GM12892 (cell line): ENCODE measurements around the gene GPATCH3.
"Not testable (repeated sequence)": the region's sequence is repeated elsewhere in the genome, so short reads cannot be mapped to it uniquely, and the experiment has no call there.

Experiments
- DNase-seq: peaks from one replicate; pipeline ENCODE4 v3.0.0; 2011; ENCODE audit not compliant: insufficient read length
- FAIRE-seq: peaks from 2 replicates; lab custom pipeline; 2011; peaks lifted over from hg19 to GRCh38; lab: Jason Lieb, UNC
- POLR2A ChIP-seq: IDR thresholded peaks from 2 replicates; pipeline ENCODE4 v1.6.1; 2011; ENCODE audit warnings: low read depth, low read length, control low read depth
- POLR2AphosphoS5 ChIP-seq: IDR thresholded peaks from 2 replicates; pipeline ENCODE4 v1.6.1; 2011; ENCODE audit warnings: low read depth, low read length, control low read depth
- TAF1 ChIP-seq: IDR thresholded peaks from 2 replicates; pipeline ENCODE4 v1.6.1; 2011; ENCODE audit warnings: low read depth, mild to moderate bottlenecking, control low read depth, low read length, borderline replicate concordance

The GPATCH3 gene

DNA sequence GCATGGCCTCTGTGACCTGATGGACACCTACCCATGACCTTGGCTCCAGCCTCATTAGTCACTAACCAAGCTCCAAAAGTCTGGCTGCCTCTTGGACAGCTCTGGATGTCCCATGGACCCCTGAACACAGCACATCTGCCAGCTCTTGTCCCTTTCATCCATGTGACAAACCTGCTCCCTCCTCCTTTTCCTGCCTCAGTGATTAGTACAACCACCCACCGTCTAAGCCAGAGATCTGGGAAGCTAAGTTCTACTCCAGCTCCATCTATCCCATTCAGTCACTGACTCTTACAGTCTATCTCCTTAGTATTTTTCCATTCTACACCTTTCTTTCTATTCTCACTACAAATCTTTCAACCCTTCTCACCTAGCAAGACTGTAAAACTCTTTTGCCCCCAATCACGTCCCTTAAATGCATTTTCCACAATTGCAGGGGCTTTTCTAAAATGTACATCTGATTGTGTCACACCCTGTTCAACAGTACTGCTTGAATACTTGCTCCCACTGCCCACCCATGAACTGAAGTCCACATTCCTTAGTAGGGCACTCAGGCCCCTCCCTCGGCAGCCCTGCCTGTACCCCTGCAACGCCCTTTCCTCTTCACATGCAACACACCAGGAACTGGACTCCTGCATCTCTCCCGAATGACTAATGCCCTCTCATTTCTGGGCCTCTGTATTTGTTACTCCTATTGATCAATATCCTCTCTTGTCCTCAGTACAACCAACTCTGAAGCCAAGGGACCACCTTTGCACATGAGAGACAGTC is 17.4 kb downstream of the GPATCH3 start:
- TF ChIP-seq POLR2A, result no peak
- no peak for TF ChIP-seq TAF1
- no peak for TF ChIP-seq POLR2AphosphoS5
- FAIRE-seq (no peak), DNase-seq (no peak)

DNA sequence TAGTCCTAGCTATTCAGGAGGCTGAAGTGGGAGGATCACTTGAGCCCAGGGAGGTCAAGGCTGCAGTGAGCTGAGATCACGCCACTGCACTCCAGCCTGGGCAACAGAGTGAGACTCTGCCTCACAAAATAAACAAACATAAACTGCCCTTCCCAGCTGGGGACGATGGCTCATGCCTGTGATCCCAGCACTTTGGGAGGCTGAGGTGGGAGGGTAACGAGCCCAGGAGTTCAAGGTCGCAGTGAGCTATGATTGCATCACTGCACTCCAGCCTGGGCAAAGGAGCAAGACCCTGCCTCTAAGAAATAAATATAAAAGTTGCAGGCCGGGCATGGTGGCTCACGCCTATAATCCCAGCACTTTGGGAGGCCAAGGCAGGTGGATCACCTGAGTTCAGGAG is 18.7 kb downstream of the GPATCH3 start:
- not testable (repeated sequence) for DNase-seq, FAIRE-seq

DNA sequence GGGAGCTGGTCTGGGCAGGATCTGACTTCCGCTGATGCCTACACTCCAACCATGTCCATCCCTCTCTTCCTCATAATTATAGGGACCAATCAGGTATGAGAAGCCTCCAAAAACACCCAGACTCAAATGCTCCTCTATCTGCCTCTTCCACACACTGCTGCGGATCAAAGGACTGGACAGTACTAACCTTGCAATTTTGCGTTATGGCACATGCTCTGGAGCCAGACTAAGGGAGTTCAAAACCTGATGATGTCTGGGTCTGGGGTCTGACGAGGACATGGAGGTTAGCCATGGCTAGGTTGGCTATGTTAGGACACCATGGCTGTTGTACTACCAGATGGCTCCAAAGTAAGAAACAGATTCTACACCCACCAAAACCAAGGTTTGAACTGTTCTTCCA is 20.5 kb downstream of the GPATCH3 start:
- TF ChIP-seq POLR2AphosphoS5 (no peak), POLR2A (no peak), TAF1 (no peak)
- DNase-seq, result no peak
- no peak for FAIRE-seq

DNA sequence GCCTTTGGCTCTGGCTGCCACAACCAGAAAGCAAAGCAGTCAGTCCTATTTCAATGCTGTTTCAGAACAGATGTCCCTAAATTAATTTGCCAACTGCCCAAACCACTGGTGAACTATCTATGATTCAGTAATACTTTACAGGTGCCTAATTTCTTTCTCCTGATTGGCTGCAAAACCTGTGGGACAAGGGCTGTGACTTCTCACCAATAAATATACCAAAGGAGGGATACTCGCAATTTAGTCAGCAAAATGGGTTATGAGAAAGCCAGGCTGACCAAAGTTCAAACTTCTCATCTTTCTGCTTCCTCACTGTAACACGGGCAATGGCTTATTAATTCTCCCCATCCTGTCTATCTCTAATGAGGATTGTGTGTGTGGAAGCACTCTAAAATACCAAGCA is 22.9 kb downstream of the GPATCH3 start:
- no peak for DNase-seq
- TF ChIP-seq POLR2AphosphoS5 (no peak), TAF1 (no peak), POLR2A (no peak)
- FAIRE-seq, result no peak

DNA sequence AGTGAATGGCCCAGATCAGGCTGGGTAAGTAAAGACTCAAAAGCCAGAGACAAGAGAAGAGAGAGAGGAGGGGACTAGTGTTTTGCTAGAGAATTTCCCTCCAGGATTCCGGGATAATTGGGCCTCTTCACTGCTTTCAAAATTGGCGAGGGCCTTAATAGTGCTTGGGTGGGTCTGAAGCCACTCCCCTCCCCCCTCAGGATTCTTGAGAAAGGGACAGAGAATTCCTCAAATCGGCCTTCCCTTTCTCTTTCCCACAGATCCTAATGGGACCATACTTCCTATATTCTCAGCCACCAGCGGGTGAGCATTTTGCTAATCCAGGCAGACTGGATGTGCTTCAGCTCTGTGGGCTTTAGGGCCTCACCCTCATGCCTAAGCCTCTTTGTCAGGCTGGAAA is 25.4 kb downstream of the GPATCH3 start:
- no peak for DNase-seq
- FAIRE-seq, result no peak
- TF ChIP-seq TAF1, result no peak
- TF ChIP-seq POLR2AphosphoS5, result no peak
- no peak for TF ChIP-seq POLR2A

DNA sequence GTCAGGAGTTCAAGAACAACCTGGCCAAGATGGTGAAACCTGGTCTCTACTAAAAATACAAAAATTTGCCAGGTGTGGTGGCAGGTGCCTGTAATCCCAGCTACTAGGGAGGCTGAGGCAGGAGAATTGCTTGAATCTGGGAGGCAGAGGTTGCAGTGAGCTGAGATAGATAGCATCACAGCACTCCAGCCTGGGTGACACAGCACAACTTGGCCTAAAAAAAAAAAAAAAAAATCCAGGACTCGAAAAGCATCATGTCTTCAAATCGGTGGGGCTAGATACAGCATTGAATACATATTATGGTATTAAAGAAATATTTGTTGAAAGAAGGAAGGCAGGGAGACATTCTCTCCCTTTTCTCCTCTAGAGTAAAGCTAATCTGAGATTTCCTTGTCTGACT is 27.2 kb downstream of the GPATCH3 start:
- not testable (repeated sequence) for FAIRE-seq, DNase-seq

DNA sequence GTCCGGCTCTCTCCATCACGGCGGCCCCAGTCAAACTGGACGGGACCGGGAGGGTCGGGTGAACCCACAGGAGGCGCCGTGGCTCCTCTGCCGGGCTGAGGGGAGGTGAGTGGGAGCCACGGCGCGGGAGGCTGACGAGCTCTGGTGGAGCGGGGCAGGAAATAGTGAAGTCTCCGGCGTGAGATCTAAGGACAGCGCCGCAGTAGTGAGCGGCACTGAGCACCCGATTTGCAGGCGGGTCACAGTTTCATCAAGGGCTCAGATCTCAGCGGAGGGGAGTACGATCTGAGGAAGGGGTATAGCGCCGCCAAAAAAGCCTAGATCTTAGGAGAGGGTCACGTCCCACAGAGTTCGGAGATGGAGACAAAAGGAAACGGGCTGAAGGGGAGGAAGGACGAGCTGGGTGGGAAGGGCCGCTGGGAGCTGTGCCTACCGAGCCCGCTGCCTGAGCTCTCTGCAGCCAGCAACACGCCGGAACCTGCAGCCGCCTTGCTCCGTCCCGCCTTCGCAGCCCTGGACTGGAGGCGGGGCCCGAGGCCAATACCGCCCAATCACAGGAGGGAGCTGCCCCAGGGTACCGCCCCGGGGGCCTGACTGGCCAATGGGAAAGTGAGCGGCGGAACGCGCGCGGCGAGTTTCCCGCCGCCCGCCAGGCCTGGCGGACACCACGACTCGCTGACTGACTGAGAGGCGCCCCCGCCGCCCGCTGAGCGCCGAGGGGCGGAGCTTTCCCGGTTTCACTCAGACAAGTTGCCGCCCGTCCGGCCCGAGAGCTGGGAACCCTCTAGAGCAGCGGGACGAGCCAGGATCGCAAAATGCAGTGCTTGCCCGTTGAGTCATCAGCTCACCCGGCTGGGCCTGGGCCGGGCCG is 35.4 kb downstream of the GPATCH3 start:
- peak; percentile 99 for FAIRE-seq
- peak; percentile 98 for TF ChIP-seq POLR2AphosphoS5
- peak; percentile 77 for TF ChIP-seq TAF1
- TF ChIP-seq POLR2A, result peak; percentile 99
- DNase-seq, result peak; percentile 90

DNA sequence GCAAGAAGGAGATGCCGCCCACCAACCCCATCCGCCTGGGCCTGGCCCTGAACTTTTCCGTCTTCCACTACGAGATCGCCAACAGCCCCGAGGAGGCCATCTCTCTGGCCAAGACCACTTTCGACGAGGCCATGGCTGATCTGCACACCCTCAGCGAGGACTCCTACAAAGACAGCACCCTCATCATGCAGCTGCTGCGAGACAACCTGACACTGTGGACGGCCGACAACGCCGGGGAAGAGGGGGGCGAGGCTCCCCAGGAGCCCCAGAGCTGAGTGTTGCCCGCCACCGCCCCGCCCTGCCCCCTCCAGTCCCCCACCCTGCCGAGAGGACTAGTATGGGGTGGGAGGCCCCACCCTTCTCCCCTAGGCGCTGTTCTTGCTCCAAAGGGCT is 36.6 kb downstream of the GPATCH3 start:
- FAIRE-seq, result no peak
- TF ChIP-seq POLR2A, result no peak
- no peak for TF ChIP-seq POLR2AphosphoS5
- no peak for TF ChIP-seq TAF1
- DNase-seq, result no peak

DNA sequence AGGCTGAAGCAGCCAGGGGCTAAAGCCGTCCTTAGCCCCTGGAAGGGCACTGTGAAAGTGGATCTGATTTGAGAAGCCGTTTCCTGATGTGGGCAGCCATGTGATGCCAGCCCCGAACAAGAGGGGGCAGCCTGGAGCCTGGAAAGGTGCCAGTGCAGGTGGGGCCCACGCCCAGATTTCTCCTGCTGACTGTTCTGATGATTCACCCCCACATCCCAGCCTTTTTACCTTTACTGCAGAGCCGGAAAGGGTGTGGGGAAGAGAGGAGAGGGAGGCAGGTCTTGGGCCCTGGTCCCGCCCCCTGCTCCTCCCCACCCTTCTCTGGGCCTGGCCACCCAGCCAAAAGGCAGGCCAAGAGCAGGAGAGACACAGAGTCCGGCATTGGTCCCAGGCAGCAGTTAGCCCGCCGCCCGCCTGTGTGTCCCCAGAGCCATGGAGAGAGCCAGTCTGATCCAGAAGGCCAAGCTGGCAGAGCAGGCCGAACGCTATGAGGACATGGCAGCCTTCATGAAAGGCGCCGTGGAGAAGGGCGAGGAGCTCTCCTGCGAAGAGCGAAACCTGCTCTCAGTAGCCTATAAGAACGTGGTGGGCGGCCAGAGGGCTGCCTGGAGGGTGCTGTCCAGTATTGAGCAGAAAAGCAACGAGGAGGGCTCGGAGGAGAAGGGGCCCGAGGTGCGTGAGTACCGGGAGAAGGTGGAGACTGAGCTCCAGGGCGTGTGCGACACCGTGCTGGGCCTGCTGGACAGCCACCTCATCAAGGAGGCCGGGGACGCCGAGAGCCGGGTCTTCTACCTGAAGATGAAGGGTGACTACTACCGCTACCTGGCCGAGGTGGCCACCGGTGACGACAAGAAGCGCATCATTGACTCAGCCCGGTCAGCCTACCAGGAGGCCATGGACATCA is 37.2 kb downstream of the GPATCH3 start, which contains the start of gene SFN:
Gene SFN, plus strand, starts transcription at position 369 of the 904 bp plus-strand sequence. Its CDS starts 64 bp downstream, at position 433.
- no peak for TF ChIP-seq POLR2A
- no peak for TF ChIP-seq POLR2AphosphoS5
- no peak for TF ChIP-seq TAF1
- peak; percentile 48 for FAIRE-seq
- DNase-seq, result no peak

DNA sequence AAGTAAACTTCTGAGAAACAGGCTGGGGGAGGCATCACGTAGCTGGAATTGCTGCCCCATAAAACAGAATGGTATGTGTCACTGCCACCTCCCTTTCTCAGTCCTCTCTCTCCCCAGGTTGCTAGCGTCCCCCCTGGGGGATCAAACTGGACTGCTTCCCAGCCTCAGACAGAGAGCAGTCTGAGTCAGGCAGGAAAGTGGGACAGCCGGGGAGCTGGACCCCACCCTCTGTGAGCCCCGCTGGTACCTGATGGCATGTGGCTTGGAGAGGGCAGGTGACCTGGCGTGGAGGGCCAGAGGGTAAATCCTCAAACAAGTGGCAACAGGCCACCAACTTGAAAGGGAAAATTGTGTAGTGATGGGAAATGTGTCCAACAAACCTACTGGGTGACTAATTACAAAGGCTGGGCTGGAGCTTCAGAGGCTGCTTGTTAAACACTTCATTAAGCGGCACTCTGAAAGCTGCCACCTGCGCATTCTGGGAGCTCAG is 38.3 kb downstream of the GPATCH3 start:
- FAIRE-seq (no peak), DNase-seq (no peak)
- TF ChIP-seq POLR2A (no peak), POLR2AphosphoS5 (no peak), TAF1 (no peak)

DNA sequence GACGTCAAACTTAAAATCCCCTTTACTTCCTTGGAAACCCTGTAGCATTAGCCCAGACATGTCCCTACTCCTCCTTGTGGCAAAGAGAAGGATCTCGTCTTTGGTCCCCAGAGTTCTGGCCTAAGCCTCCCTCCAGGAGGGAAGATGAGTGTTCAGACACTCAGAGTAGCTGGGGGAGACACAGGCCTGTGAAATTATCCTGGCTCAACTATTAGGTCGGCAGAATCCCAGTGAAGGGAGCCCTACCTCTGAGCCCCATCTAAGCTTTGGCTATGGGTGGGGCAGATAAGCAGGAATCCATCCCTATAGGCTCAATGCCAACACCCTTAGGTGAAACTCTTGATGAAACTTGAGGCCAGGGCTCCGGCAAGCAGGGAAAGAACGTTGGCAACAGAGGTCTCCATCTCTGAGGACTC is 39.0 kb downstream of the GPATCH3 start:
- no peak for DNase-seq
- TF ChIP-seq POLR2AphosphoS5 (no peak), POLR2A (no peak), TAF1 (no peak)
- no peak for FAIRE-seq
